NCI-H82 treated with DMSO at 0.1 percent for 48 hours (cell line): ENCODE results near the gene HOXC12.

Source experiments
- DNase-seq: peaks from one replicate; lab custom pipeline; 2025; ENCODE audit not compliant: unreplicated experiment; lab: John Stamatoyannopoulos, UW

HOXC12 gene

DNA sequence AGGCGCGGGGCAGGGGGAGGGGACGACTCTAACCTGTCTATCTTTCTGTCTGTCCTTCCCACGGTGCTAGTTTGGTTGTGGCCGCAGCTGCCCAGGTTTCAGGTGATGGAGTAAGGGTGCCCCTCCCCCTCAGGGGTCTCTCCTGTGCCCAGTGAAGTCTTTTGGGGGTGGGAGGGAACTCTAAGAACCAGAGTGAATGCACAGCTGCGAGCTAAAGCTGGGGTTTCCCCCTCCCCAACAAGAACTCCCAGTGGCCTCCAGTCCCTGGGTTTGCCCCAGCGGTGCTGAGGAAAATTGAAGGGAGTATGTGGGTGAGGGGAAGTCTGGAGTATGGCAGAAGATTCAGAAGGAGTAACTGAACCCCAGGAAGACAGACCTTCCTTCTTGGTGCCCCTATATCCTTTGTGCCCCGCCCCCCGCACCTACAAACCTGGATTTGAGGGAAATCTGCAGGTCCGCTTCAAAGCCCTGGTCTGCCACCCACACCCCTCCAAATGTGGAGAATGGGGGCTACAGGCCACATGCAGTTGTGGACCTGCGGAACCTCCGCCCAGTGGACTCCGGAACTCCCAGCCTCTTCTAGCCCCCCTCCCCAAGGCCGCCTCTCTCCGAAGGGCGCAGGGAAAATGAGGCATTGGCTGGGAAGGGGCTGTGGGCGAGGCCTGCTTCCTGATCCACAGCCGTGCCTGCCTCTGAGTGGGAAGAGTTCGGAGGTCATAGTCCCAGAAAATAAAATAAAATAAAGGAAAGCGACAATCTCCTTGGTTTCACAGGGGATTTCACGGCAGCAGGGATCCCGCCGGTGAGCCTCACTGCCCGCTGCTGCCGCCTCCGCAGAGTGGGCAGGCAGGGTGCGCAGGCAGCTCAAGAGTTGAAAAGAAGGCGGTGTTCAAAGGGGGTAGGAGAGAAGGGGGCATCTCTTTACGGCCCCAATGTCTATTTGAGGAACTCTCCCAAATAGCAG lies 41.8 kb downstream of the HOXC12 start:
- DNase-seq: no peak

- DNase-seq: no peak
Measured at GRCh38 chr12:53997204-53998109, 42.8 kb downstream of the HOXC12 start.

DNA sequence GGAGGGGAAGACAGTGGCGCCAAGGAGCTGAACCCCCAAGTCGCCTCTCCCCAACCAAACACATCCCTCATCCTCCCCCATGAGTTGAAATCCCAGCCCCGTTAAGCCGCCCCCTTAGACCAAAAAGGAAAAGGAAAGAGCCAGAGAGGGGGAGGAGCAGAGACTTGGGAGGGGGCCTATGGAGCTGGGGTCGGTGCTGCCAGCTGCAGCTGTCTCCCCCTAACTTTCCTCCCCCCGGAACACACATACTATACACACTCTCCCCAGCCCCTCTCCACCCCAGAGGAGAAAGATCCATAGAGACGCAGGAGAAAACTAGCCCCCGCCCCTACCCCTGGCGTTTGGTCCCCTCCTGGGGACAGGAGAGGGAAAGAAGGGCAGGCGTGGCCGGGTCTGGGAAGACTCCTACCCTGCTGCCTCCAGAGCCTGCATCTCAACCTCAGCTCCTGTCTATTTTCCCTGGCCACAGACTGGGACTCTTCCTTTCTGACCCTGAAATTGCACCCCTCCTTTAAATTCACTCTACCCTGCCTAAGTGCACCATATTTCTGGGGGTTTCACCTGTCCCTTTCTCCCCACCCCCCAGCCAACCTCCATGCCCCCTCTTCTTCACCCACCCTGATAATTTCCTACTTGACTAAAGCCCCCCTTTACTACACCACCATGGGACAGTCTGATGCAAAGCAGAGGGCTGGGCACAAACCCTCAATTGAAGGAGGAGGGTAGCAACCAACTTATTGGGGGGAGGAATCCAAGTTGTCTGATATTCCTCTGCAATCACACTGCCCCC lies 43.6 kb downstream of the HOXC12 start:
- no peak for DNase-seq

DNA sequence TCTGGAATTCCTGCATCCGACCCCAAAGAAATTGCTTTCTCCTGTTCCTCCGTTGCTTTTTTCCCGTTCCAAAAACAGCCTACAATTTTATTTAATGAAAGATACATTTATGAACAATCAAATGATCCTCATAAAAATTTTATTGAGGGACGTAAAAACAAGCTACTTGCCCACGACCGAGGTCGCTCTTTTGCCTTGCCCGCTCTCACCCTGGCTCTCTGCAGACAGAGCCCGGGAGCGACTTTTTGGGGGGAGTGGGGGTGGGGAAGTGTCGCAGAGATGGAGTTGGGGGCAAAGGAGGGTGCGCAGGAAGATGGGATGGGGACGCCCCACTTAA lies 44.2 kb downstream of the HOXC12 start:
- DNase-seq: no peak

- peak; percentile 58 for DNase-seq
Measured at GRCh38 chr12:53999559-54000115, 44.9 kb downstream of the HOXC12 start.

- DNase-seq: no peak
Measured at GRCh38 chr12:54000116-54001114, 45.7 kb downstream of the HOXC12 start, which contains the start of gene HOXC9. Gene HOXC9, plus strand, starts transcription at chr12:54000161. Its CDS starts 28 bp downstream, at chr12:54000189.

- DNase-seq: no peak
Measured at GRCh38 chr12:54001283-54002187, 46.8 kb downstream of the HOXC12 start.

DNA sequence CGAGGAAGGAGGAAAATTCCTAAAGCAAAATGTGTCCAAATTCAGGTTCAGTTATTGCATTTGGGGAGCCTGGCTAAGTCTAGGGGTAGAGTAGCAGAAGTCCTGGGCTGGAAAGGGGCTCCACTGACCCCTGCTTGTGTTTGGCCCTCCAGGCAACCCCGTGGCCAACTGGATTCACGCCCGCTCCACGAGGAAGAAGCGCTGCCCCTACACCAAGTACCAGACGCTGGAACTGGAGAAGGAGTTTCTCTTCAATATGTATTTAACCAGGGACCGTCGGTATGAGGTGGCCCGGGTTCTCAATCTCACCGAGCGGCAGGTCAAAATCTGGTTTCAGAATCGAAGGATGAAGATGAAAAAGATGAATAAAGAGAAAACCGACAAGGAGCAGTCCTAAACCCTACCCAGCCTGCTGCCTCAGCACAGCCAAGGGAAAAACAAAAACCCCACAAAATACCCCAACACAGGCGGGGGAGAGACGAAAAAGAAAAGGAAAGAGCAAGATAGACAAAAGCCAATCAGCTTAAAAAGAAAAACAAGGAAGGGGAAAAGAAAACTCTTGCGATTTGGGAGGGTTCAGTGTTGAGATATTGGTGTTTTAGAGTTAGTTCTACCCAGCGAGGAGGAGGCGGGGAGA lies 47.7 kb downstream of the HOXC12 start:
- no peak for DNase-seq

GRCh38 chr12:54002915-54003389 lies 48.2 kb downstream of the HOXC12 start:
- no peak for DNase-seq

DNA sequence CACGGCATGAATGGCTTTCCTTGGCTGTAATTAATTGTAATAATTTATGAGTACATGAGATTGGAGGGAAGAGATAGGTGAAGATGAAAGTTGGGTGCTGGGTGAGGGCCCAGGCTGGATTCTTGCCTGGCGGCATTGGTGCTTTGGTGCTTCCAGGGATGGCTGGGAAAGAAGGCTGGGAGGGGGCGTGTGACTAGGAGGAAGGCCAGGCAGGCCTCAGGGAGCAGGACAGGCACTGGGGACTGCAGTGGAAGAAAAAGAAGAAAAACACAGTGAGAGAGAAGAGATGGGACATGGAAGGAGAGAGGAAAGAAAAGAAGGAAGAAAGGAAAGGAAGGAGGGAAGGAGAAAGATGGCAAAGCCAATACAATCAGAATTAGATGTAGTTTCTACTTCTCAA lies 48.9 kb downstream of the HOXC12 start:
- no peak for DNase-seq

DNA sequence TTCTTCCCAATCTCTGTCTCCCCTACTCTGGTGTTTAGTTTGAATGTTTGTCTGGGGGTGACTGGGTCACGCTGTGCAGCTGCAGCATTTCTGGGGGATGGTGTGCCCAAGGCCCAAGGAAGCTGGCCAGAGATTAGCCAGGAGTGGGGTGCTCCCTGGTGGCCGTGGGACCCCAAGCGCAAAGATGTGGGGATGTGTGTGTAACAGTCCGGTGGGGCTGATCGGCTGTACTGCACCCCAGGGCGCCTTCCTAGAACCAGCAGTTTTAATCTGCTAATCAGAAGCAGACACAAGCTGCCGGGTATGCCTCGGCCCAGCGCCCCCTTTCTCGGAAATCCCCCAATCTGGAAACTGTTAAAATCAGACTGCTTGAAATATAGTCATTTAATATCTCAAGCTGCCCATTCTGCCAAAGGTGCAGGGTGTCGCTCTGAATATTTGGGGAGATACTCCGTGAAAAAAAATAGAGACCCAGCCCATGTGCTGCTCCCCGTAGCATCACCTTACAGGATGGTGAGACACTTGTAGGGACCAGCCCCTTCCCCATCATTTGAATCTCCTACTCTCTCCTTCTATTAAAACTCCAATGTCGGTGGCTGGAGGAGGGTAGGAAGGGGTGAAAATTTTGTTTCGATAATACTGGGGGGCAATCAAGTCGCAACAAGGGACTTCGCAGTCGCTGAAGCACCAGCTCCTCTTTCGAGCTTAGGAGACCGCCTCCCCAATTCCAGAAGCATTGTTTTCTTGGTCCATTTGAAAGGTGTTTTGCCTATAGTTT lies 49.5 kb downstream of the HOXC12 start:
- DNase-seq: no peak

DNA sequence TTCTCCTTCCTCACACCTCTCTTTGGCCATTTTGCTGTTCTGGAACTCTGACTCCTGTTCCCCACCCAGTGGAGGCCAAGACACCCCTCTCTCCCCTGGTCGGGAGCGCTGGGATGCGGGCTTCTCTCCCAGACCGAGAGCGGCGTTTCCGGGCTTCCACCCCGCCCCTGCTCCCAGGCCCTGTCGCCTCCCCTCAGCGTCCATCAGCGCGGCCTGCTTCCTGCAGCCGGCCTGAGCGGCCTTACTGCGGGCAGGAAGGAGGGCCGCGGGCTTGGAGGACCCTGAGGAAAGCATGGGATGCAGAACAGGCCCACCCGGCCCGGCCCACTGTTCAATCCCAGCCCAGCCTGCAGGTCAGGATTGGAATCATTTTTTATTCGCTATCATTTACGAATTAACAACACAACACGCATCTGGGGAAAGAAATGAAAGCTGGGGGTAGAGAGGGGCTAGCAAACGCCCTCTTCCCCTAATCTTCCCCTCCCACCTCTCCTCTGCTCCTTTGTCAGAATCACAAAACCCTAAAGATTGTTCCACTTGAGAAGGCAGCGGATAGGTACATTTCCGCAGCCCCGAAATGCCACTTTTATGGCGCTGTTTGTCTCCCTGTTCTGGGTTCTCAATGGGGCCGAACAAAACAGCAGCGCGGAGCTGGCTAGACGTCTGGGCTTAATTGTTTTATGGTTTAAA lies 50.3 kb downstream of the HOXC12 start:
- no peak for DNase-seq

GRCh38 chr12:54005531-54005852 lies 50.8 kb downstream of the HOXC12 start:
- no peak for DNase-seq

GRCh38 chr12:54005853-54006558 lies 51.3 kb downstream of the HOXC12 start:
- DNase-seq: peak; percentile 59

DNA sequence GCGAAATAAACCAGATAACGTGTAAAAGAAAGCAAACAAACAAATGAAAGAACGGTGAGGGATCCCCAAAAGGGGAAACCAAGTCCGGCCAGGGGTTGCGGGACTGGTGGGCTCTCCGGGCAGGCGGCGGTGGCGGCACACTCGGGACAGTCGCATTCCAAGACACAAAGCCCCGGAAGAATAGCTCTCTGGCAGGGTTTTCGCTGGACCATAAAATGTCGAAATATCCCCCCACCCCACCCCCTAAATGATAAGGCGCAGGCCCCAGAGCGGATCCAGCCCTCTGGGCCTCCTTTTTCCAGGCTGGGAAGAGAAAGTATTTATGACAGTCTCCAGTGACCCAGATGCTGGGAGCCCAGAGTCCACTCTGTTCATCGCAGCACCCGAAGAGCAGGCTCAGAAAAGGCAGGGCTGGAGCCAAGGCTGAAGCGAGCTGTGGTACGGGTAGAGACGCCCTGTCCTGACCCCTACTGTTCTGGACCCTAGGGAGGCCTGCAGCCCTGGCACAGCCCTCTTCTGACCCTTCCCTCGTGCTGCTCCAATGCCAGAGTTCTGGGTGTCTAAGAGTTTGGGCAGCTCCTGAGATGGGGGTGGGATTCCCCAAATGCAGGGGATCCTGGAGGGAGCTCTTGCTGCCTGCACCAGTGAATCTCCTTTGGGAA lies 52.0 kb downstream of the HOXC12 start:
- no peak for DNase-seq
